GM18858 (cell line): Measurements from ENCODE around the gene ENG.
"Not testable (repeated sequence)": the region's sequence is repeated elsewhere in the genome, so short reads cannot be mapped to it uniquely, and the experiment has no call there.

Experiments
- ATAC-seq: cut with Tn5 transposase; IDR thresholded peaks from one replicate; pipeline ENCODE4 v1.9.1; 2021; ENCODE audit not compliant: unreplicated experiment

The ENG gene

GRCh38 chr9:127796225-127796813 lies 58.1 kb downstream of the ENG start:
- no peak for ATAC-seq

DNA sequence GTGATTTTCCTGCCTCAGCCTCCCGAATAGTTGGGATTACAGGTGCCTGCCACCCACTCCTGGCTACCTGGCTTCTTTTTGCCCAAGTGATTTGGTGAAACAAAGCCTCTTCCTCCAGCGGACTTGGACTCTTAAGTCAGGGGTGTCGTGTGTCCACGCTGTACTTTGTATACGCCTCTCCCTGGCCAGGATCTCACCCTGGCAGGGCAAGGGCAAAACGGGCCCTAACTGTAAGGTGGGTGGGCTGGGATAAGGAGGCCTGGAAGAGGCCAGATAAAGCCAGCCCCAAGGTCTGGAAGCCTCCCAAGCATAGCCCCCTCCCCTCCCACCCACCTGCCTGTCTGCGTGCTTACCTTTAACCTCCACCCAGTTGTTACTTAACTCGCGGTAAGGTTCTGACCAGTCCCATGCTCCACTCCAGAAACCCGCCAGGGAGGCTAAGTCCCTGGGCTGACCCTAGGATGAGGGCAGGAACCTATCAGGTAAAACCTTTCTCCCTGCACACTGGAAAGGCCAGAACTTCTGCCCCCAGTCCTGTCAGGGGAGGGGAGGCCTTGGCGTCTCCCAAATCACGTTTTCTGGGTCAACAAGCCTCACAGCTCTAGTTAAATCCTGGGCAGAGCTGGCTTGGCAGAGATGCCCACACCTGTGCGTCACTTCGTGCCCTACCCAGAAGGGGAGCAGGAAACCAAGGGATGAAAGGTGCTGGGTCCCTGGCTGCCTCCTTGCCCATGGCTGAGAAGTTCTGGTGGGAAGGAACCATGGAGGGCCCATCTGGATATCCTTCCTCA lies 60.3 kb downstream of the ENG start:
- no peak for ATAC-seq

DNA sequence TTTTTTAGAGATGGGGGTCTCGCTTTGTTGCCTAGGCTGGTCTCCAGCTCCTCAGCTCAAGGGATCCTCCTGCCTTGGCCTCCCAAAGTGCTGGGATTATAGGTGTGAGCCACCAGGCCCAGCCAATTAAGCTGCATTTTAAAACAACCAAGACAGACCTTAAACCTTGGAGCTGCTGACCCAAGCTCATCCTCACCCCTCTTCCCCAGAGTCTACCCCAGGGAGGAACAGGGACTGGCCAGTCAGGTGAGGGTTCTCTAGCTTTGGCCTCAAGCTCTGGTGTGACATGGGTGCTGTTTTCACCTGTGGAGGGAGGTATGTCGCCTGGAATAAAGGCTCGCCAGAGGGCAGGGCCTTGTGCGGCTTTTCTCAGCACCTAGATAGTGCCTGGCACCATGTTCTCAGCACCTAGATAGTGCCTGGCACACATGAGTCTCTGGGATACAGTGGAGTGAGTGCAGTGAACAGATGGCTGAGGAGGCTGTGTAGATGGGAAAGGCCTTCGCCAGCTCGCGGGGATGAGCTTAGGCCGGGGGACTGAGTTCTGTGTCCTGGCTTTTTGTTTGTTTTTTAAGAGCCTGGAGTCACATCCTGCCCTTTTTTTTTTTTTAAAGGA lies 61.3 kb downstream of the ENG start:
- no peak for ATAC-seq

GRCh38 chr9:127792417-127793031 lies 61.9 kb downstream of the ENG start:
- ATAC-seq = no peak

- ATAC-seq = no peak
Measured at GRCh38 chr9:127791085-127791484, 63.4 kb downstream of the ENG start.

DNA sequence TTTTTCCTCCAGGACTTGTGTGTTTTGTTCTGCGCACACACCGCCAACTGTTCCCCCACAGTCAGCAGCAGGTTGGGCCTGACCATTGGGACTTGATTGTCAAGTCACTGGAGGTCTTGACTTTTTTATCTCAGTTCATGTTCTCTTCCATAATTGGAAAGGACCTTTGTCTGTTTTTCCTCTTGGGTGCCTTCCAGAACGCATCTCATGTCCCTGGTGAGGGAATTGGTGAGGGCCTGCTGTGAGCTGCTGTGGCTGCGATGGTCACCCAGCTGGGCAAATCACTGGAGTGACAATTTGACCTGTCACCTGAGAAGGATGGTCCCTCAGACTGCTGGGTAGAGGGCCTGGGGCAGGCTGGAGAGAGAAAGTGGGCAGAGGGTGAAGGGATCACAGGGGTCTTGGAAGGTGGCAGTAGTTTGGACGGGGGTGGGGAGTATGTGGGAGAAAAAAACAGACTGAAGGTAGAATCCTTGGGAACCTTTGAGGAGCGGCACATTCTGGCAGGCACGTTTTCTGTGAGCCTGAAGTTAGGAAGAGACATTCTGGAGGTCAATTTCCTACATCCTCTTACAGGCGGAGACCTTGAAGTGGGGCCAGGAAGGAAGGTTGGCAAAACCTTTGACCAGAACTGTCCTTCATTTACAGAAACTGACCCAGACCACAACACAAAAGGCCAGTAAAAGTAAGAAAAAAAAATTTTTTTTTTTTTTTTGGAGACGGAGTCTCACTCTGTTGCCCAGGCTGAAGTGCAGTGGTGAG lies 64.2 kb downstream of the ENG start:
- ATAC-seq = no peak

DNA sequence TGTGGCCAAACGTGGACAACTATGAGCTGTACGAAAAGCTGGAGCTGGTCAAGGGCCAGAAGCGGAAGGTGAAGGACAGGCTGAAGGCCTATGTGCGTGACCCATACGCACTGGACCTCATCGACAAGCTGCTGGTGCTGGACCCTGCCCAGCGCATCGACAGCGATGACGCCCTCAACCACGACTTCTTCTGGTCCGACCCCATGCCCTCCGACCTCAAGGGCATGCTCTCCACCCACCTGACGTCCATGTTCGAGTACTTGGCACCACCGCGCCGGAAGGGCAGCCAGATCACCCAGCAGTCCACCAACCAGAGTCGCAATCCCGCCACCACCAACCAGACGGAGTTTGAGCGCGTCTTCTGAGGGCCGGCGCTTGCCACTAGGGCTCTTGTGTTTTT lies 65.3 kb downstream of the ENG start:
- ATAC-seq = no peak

- no peak for ATAC-seq
Measured at GRCh38 chr9:127788337-127789011, 66.0 kb downstream of the ENG start.

DNA sequence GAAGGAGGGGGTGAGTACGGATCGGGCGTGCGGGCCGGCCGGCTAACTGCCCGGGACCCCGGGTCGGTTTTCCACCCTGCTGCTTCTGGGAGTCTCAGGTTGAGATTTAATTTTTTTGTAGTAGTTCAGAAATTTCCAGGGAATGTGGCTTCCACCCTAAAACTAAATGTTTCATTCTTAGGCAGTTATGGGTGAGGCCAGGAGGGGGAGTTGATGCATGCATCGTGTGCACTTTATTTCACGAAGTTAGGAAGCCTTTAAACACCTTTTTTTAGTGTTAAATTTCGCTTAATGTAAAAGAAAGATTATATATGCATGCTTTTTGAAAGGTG lies 67.7 kb downstream of the ENG start:
- ATAC-seq = no peak

DNA sequence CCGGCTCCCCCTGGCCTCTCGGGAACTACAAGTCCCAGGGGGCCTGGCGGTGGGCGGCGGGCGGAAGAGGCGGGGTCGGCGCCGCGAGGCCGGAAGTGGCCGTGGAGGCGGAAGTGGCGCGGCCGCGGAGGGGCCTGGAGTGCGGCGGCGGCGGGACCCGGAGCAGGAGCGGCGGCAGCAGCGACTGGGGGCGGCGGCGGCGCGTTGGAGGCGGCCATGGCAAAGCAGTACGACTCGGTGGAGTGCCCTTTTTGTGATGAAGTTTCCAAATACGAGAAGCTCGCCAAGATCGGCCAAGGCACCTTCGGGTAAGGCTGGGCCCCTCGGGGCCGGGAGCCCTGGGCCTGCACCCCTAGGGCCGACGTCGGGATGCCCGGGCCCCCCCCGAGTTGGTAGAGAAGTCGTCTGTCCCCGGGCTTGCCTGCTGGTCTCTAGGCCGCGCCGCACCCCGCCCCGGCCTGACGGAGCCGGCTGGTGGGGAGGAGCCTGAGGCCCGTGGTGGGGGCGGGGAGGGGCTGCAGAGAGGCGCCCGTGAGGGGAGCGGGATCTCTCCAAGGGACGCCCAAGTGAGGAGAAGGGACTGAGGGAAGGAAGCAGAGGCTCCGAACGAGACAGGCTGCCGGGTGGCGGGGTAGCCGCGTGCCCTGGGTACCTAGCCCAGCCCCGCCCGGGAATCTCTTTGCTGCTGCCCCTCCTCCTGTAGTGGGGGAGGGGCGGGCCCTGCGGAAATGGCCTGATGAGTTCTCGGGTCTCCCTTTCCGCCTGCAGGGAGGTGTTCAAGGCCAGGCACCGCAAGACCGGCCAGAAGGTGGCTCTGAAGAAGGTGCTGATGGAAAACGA lies 68.3 kb downstream of the ENG start, which contains the start of gene CDK9:
TSS of gene CDK9 (plus strand) at position 102 of the 840 bp plus-strand sequence. CDS start at position 217, 115 bp downstream.
- ATAC-seq = peak; percentile 41

DNA sequence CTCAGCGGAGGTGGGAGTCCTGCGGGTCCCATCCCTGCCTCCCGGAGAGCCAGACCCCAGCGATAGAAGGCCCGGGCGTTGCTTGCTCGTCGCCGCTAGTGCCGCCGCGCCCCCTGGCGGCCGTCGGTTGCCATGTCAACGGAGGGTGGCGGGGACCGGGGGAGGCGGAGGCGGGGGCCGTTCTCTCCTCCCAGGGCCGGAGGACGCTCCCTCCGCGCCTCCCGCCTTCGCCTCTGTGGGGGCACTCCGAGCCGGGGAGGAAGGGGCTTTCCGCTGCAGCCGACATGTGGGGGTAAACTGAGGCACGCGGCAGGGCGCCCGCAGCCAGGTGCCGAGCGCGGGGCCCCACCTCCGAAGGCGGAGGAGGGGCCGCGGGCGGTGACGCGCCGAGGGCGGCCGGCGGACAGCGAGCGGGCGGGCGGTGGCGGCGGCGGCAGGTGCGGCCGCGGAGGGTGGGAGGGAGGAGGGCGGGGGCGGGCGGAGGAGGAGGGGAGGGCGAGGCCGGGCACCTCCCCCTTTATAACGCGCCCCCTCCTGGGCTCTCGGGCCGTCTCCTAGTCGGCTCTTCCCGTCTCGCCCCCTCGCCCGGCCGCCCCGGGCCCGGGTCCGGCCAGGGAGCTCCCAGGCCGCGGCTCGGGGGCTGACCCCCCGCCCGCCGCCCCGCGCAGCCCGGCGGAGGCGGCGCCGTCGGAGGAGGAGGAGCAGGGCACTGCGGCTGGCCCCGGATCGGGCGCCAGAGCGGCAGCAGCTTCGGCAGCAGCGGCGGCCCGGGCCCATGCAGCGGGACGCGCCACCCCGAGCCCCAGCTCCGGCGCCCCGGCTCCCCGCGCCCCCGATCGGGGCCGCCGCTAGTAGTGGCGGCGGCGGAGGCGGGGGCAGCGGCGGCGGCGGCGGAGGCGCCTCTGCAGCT lies 69.2 kb downstream of the ENG start:
- peak; percentile 22 for ATAC-seq

GRCh38 chr9:127783111-127784008 lies 71.1 kb downstream of the ENG start:
- no peak for ATAC-seq

GRCh38 chr9:127781806-127782205 lies 72.7 kb downstream of the ENG start:
- no peak for ATAC-seq

- ATAC-seq = not testable (repeated sequence)
Measured at GRCh38 chr9:127780909-127781308, 73.5 kb downstream of the ENG start.

GRCh38 chr9:127780126-127780885 lies 74.2 kb downstream of the ENG start:
- ATAC-seq = no peak

DNA sequence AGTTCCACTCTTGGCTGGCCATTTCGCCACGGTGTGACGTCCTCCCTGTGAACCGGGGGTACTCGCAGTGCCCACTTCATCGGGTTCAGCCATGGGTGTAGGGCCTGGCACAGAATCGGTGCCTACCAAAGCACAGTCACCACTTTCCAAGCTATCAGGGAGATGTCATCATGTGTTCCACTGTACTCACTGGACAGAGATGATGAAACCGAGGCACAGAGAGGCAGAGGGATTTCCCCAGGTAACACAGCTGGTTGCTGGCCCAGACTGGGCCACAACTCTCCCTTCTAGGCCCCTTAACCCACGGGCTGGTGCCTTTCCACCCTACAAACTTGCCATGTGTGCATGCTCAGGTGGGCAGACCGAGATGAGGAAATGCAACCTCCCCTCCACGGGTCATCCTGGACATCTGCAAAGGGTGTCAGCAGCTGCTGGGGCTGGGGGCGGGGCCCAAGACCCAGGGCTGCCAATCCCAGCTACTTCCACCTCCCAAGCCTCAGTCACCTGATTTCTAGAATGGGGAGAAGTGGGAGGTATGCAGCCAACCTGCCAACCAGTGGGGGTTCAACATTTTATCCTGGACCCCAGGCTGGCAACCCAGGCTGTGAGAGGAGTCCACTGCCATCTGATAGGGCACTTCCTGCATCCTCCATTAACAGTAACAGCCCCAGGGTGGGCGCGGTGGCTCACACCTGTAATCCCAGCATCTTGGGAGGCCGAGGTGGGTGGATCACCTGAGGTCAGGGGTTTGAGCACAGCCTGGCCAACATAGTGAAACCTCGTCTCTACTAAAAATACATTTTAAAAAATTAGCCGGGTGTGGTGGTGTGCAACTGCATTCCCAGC lies 75.1 kb downstream of the ENG start:
- peak; percentile 33 for ATAC-seq
